K562 (cell line): Measurements from ENCODE around the gene BCAN. TPM values are rescaled to one million over a fixed set of nuclear protein-coding genes. Genes with fewer than 3 reads are reported as not detected.

ENCODE experiments used
- ATAC-seq: fragments of 200-7000 bp; cut with Tn5 transposase; 3 replicates; pipeline ENCODE4 v1.9.1; 2020; ENCODE audit warnings: moderate library complexity
- BruUV-seq: library from RNA; stranded (reverse); fragments of 400-500 nt; replicated peaks from 2 replicates; lab custom pipeline; 2021; lab: Mats Ljungman, UMichigan
- CTCF ChIA-PET: fragments of 300-600 bp; formaldehyde crosslinking; extraction: SDS; loops from one replicate; lab custom pipeline; 2021; ENCODE audit warnings: low intra/inter-chr PET ratio; lab: Yijun Ruan, JAX
- POLR2A ChIA-PET: fragments of 300-600, 350-650 bp; sonication (Branson Sonifier 250); formaldehyde crosslinking; extraction: SDS; loops from one replicate; lab custom pipeline; 2021; ENCODE audit warnings: antibody characterized with exemption, inconsistent platforms; lab: Yijun Ruan, JAX
- DNase-seq, 4 experiments: peaks; one replicate each; pipeline versions ENCODE4 v3.0.0 to v3.0.0-alpha.2; 2011 to 2018; ENCODE audit warnings: low spot score in 3 of 4, mixed read lengths in 3 of 4; ENCODE audit errors: extremely low read depth in 1 of 4
- FAIRE-seq: peaks from 2 replicates; lab custom pipeline; 2011; peaks lifted over from hg19 to GRCh38; lab: Jason Lieb, UNC
- H2AFZ ChIP-seq: 2 replicates; pipeline ENCODE4 v1.6.0; 2011; ENCODE audit warnings: low read depth, low read length, control low read depth, inconsistent platforms
- H3K27ac ChIP-seq: fragments of 200-600 bp; 3 replicates; pipeline ENCODE4 v1.8.0; 2011; ENCODE audit warnings: low read depth, mild to moderate bottlenecking, control low read depth, inconsistent platforms, low read length, moderate library complexity, mixed read lengths; ENCODE audit errors: extremely low read depth
- H3K27me3 ChIP-seq, 2 experiments: fragments of 300-600 bp in 1 of 2; 2 replicates in 1 of 2; 3 replicates in 1 of 2; pipeline versions ENCODE4 v1.6.0 to v1.8.0; 2011; ENCODE audit warnings: inconsistent platforms in 2 of 2, low read length in 2 of 2, mild to moderate bottlenecking in 1 of 2, mixed read lengths in 1 of 2, moderate library complexity in 1 of 2; ENCODE audit not compliant: control insufficient read depth in 2 of 2, insufficient read depth in 2 of 2
- H3K36me3 ChIP-seq: fragments of 300-600 bp; 3 replicates; pipeline ENCODE4 v1.8.0; 2011; ENCODE audit warnings: mild to moderate bottlenecking, low read length, inconsistent platforms; ENCODE audit not compliant: control insufficient read depth, insufficient read depth
- H3K4me1 ChIP-seq, 2 experiments: fragments of 200-600 bp in 1 of 2; replicated peaks in 1 of 2; 2 replicates in 1 of 2; 3 replicates in 1 of 2; pipeline versions ENCODE4 v1.5.1 to v1.8.0; 2011; ENCODE audit warnings: inconsistent platforms in 2 of 2, low read length in 2 of 2, mild to moderate bottlenecking in 1 of 2, mixed read lengths in 1 of 2, moderate library complexity in 1 of 2; ENCODE audit not compliant: control insufficient read depth in 2 of 2, insufficient read depth in 2 of 2
- H3K4me2 ChIP-seq: 2 replicates; pipeline ENCODE4 v1.6.1; 2011; ENCODE audit warnings: low read length, control low read depth, inconsistent platforms, mixed read lengths; ENCODE audit not compliant: insufficient read depth
- H3K4me3 ChIP-seq: fragments of 200-600 bp; sonication (generic), shearing (Covaris generic); 2 replicates; pipeline ENCODE4 v1.5.1; 2016; ENCODE audit warnings: control low read depth, inconsistent platforms
- H3K79me2 ChIP-seq: fragments of 200-600 bp; 3 replicates; pipeline ENCODE4 v1.8.0; 2011; ENCODE audit warnings: low read length, inconsistent platforms; ENCODE audit not compliant: control insufficient read depth, insufficient read depth
- H3K9ac ChIP-seq, 2 experiments: 2 replicates each; pipeline versions ENCODE4 v1.6.0 to v1.6.1; 2011; ENCODE audit warnings: low read depth in 2 of 2, low read length in 2 of 2, control low read depth in 1 of 2, inconsistent platforms in 1 of 2, mild to moderate bottlenecking in 1 of 2, mixed read lengths in 1 of 2; ENCODE audit not compliant: insufficient read depth in 1 of 2
- H3K9me1 ChIP-seq: one replicate; pipeline ENCODE4 v1.6.0; 2011; ENCODE audit warnings: inconsistent platforms, mild to moderate bottlenecking, low read length, moderate library complexity; ENCODE audit not compliant: control insufficient read depth, insufficient read depth
- H3K9me3 ChIP-seq: replicated peaks from 2 replicates; pipeline ENCODE4 v1.5.1; 2011; ENCODE audit warnings: low read depth, low read length, inconsistent platforms; ENCODE audit not compliant: control insufficient read depth, insufficient read depth
- H4K20me1 ChIP-seq: replicated peaks from 2 replicates; pipeline ENCODE4 v1.6.1; 2011; ENCODE audit warnings: low read length, inconsistent platforms, mixed read lengths; ENCODE audit not compliant: control insufficient read depth, insufficient read depth
- FOXP1 ChIP-seq: sonication (generic); formaldehyde crosslinking; IDR thresholded peaks from 2 replicates; pipeline ENCODE4 v1.8.0; 2022; ENCODE audit warnings: mild to moderate bottlenecking, missing genetic modification reagents
- KDM2B ChIP-seq: fragments of 250-450 bp; sonication (Bioruptor Pico); IDR thresholded peaks from 2 replicates; pipeline ENCODE4 v1.8.0; 2021; ENCODE audit warnings: mild to moderate bottlenecking, moderate library complexity
- RFX1 ChIP-seq: fragments of 450-650 bp; IDR thresholded peaks from 2 replicates; pipeline ENCODE4 v1.6.1; 2016; ENCODE audit warnings: mild to moderate bottlenecking, moderate library complexity
- SMARCA5 ChIP-seq: fragments of 450-650 bp; IDR thresholded peaks from 2 replicates; pipeline ENCODE4 v1.6.1; 2016
- TRIM25 ChIP-seq: fragments of 450-650 bp; IDR thresholded peaks from 2 replicates; pipeline ENCODE4 v1.7.0; 2016; ENCODE audit warnings: borderline replicate concordance
- ZNF445 ChIP-seq: fragments of 250-450 bp; sonication (Bioruptor Pico); IDR thresholded peaks from 2 replicates; pipeline ENCODE4 v1.4.0; 2020; ENCODE audit warnings: low read depth, mild to moderate bottlenecking, moderate library complexity
- ZNF707 ChIP-seq: fragments of 250-450 bp; sonication (Bioruptor Pico); conservative IDR thresholded peaks from 2 replicates; pipeline ENCODE4 v1.8.0; 2022; ENCODE audit warnings: inconsistent platforms, mild to moderate bottlenecking, moderate library complexity
- WGBS: fragments of 100-300 bp; shearing (Covaris generic); methylation state at CpG from one replicate; pipeline ENCODE4 v1.1.6; 2016; ENCODE audit warnings: low coverage, mixed read lengths; ENCODE audit not compliant: insufficient coverage; ENCODE audit errors: missing lambda C conversion rate; 5-methylcytosine and 5-hydroxymethylcytosine counted together
- in situ Hi-C: fragments of 300-500 bp; cut with MboI; formaldehyde crosslinking; loops from 4 replicates; pipeline ENCODE4 v1.15.0; 2018; ENCODE audit warnings: inconsistent platforms, mixed read lengths
- intact Hi-C: fragments of 100-400 bp; cut with micrococcal nuclease; formaldehyde crosslinking; loops from 2 replicates; pipeline ENCODE4 v1.14.2; 2022
- polyA plus RNA-seq, 8 experiments: library from polyadenylated mRNA; depleted of rRNA in 4 of 8; stranded (reverse) in 5 of 8; unstranded in 3 of 8; fragments of >200 nt; fragmentation: Nextera tagmentation in 2 of 8; fragmentation: Illumina TruSeq in 1 of 8; extraction: Ambion mirVana in 2 of 8; extraction: Trizol in 1 of 8; gene quantifications; 2 replicates each; pipeline versions ENCODE4 v1.2.1 to v1.2.3, GENCODE V29; 2011 to 2014; ENCODE audit warnings: inconsistent platforms in 1 of 8, missing spikeins in 1 of 8
- total RNA-seq, 7 experiments: library from RNA; depleted of rRNA in 6 of 7; stranded (reverse); fragments of >200 nt in 6 of 7; fragmentation: Illumina TruSeq in 2 of 7; extraction: Trizol in 2 of 7; gene quantifications; 2 replicates each; pipeline versions ENCODE4 v1.2.1 to v1.2.3, GENCODE V29; 2011 to 2021; ENCODE audit warnings: low replicate concordance in 1 of 7
- TF ChIP-seq, protein P1 (sequence below): fragments of 450-650 bp; conservative IDR thresholded peaks from 2 replicates; pipeline ENCODE4 v1.6.1; 2016; ENCODE audit warnings: missing genetic modification characterization, low read depth, mild to moderate bottlenecking, control low read depth, missing compliant biosample characterization

Gene BCAN
- total and polyA plus RNA-seq, 9 of the 15 experiments (the other 6 are each of a cell fraction or from before 2014, with no cell fraction given): 0.04 to 0.33 (median 0.14) TPM; not detected in 5

- FAIRE-seq: no peak
- H3K4me3 ChIP-seq: no peak overlapping the region
- no peaks in the 10 kb centered on the region for H3K9me3 ChIP-seq
- POLR2A ChIA-PET: interaction anchor here (0.5 to 1.6 kb wide), 6 partner anchors 9 to 133 kb away, joined by 3 to 6 read pairs (median 4); no protein-coding TSS in a partner anchor
- no peaks in the 10 kb centered on the region for H4K20me1 ChIP-seq
- H3K4me2 ChIP-seq: no peak overlapping the region
- H3K4me1 ChIP-seq: peaks cover 7 to 15% of the 10 kb centered on the region in 2 experiments; a peak in 4 of 5 replicates
- peaks cover 37% of the 10 kb centered on the region for H3K79me2 ChIP-seq
- H3K27ac ChIP-seq: no peak overlapping the region
- H3K27me3 ChIP-seq: no peaks in the 10 kb centered on the region
- 83% methylated on average over 3 of the region's 3 CpGs for WGBS
- intact Hi-C loops (no loop called here), in situ Hi-C loops (no loop called here)
- peaks cover 71% of the 10 kb centered on the region for H3K36me3 ChIP-seq
- no peak overlapping the region for H2AFZ ChIP-seq
- CTCF ChIA-PET: no interaction called here
- TF ChIP-seq ZNF445 (CRISPR knock-in tag) (no peak), TRIM25 (no peak), RFX1 (no peak), FOXP1 (CRISPR knock-in tag) (no peak), SMARCA5 (no peak), ZNF707 (CRISPR knock-in tag) (no peak), KDM2B (CRISPR knock-in tag) (no peak)
- TF ChIP-seq, protein P1, sequence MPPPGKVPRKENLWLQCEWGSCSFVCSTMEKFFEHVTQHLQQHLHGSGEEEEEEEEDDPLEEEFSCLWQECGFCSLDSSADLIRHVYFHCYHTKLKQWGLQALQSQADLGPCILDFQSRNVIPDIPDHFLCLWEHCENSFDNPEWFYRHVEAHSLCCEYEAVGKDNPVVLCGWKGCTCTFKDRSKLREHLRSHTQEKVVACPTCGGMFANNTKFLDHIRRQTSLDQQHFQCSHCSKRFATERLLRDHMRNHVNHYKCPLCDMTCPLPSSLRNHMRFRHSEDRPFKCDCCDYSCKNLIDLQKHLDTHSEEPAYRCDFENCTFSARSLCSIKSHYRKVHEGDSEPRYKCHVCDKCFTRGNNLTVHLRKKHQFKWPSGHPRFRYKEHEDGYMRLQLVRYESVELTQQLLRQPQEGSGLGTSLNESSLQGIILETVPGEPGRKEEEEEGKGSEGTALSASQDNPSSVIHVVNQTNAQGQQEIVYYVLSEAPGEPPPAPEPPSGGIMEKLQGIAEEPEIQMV (tag): no peak
- H3K9me1 ChIP-seq: no peaks in the 10 kb centered on the region
- BruUV-seq: no TSS peak
- no peak for DNase-seq
- no peak for ATAC-seq
- H3K9ac ChIP-seq: no peak overlapping the region
Observed at GRCh38 chr1:156594190-156594589, 47.7 kb upstream of the BCAN start.
